H1 (cell line): ENCODE measurements around the gene RPL41.
A peak's percentile ranks its signal among the peaks of the same experiment; 100 is the strongest.

Experiments
- EZH2 ChIP-seq: fragments of 200-600 bp; sonication (generic); IDR thresholded peaks from 2 replicates; pipeline ENCODE4 v1.7.1; 2012; ENCODE audit warnings: low read depth, mild to moderate bottlenecking, moderate library complexity, low read length, inconsistent platforms; ENCODE audit not compliant: severe bottlenecking
- KDM1A ChIP-seq: fragments of 200-600, 300-600 bp; sonication (generic); IDR thresholded peaks from 2 replicates; pipeline ENCODE4 v1.7.1; 2016; ENCODE audit warnings: mild to moderate bottlenecking, low read length, borderline replicate concordance
- MAFK ChIP-seq: IDR thresholded peaks from 2 replicates; pipeline ENCODE4 v1.6.1; 2012; ENCODE audit warnings: low read depth, mild to moderate bottlenecking, improper control_type of control experiment, low read length
- POLR2A ChIP-seq, 2 experiments: IDR thresholded peaks; 1 replicate in 1 of 2; 2 replicates in 1 of 2; pipeline ENCODE4 v1.6.1; 2011; ENCODE audit warnings: low read depth in 2 of 2, low read length in 2 of 2, mild to moderate bottlenecking in 2 of 2; ENCODE audit errors: control extremely low read depth in 1 of 2
- POLR2AphosphoS5 ChIP-seq: IDR thresholded peaks from 2 replicates; pipeline ENCODE4 v1.6.1; 2011; ENCODE audit warnings: low read depth, low read length
- RAD21 ChIP-seq, 2 experiments: IDR thresholded peaks in 1 of 2; conservative IDR thresholded peaks in 1 of 2; 2 replicates each; pipeline ENCODE4 v1.6.1; 2011; ENCODE audit warnings: low read depth in 2 of 2, low read length in 2 of 2, improper control_type of control experiment in 1 of 2, inconsistent platforms in 1 of 2, mild to moderate bottlenecking in 1 of 2, moderate library complexity in 1 of 2
- RFX5 ChIP-seq: IDR thresholded peaks from 2 replicates; pipeline ENCODE4 v1.6.1; 2011; ENCODE audit warnings: low read depth, low read length, improper control_type of control experiment, borderline replicate concordance
- SRF ChIP-seq: IDR thresholded peaks from 2 replicates; pipeline ENCODE4 v1.6.1; 2011; ENCODE audit warnings: mild to moderate bottlenecking, low read depth, low read length, moderate library complexity
- TAF1 ChIP-seq: IDR thresholded peaks from 2 replicates; pipeline ENCODE4 v1.6.1; 2011; ENCODE audit warnings: mild to moderate bottlenecking, low read depth, low read length
- TF ChIP-seq, protein P1 (sequence below): IDR thresholded peaks from 2 replicates; pipeline ENCODE4 v1.6.1; 2011; ENCODE audit warnings: low read length, improper control_type of control experiment
- TF ChIP-seq, protein P2 (sequence below), 3 experiments: IDR thresholded peaks; 1 replicate in 2 of 3; 2 replicates in 1 of 3; pipeline versions ENCODE4 v1.5.1 to v1.6.1; 2011; ENCODE audit warnings: low read length in 3 of 3, mild to moderate bottlenecking in 3 of 3, inconsistent platforms in 2 of 3, low read depth in 1 of 3, moderate library complexity in 1 of 3; ENCODE audit not compliant: insufficient read depth in 1 of 3; ENCODE audit errors: control extremely low read depth in 1 of 3

DNA sequence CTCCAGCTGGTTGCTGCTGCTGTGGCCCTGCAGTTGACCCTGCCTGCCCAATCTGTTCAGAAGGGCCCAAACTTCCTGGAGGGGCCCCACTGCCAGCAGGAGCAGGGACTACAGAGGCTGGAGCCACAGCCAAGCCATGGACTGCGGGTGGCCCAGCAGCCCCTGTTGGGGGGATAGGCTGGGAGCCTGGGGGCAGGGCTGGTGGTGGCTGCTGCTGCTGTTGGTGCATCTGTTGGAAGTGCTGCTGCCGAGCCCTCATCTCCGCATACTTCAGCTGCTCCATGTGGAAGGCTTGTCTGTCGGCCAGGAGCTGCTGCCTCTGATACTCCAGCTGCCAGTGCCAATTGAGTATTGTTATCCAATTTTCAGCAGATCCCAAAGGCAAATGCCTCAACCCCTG is 48.9 kb downstream of the RPL41 start:
- TF ChIP-seq, protein P1, sequence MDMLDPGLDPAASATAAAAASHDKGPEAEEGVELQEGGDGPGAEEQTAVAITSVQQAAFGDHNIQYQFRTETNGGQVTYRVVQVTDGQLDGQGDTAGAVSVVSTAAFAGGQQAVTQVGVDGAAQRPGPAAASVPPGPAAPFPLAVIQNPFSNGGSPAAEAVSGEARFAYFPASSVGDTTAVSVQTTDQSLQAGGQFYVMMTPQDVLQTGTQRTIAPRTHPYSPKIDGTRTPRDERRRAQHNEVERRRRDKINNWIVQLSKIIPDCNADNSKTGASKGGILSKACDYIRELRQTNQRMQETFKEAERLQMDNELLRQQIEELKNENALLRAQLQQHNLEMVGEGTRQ, result no peak
- TF ChIP-seq POLR2A (IDR thresholded peaks at IDR 0.05; ENCODE audit: control extremely low read depth in 1 of 2, low read depth in 2 of 2, low read length in 2 of 2) (no peak; a peak in 1 of 3 replicates), POLR2AphosphoS5 (peak; percentile 74), TAF1 (no peak), MAFK (no peak), EZH2 (no peak), RFX5 (no peak), RAD21 (IDR thresholded peaks at IDR 0.05 in 1 of 2, conservative IDR thresholded peaks at IDR 0.05 in 1 of 2; ENCODE audit: low read depth in 2 of 2, low read length in 2 of 2) (no peak), KDM1A (no peak), SRF (no peak)
- TF ChIP-seq, protein P2, sequence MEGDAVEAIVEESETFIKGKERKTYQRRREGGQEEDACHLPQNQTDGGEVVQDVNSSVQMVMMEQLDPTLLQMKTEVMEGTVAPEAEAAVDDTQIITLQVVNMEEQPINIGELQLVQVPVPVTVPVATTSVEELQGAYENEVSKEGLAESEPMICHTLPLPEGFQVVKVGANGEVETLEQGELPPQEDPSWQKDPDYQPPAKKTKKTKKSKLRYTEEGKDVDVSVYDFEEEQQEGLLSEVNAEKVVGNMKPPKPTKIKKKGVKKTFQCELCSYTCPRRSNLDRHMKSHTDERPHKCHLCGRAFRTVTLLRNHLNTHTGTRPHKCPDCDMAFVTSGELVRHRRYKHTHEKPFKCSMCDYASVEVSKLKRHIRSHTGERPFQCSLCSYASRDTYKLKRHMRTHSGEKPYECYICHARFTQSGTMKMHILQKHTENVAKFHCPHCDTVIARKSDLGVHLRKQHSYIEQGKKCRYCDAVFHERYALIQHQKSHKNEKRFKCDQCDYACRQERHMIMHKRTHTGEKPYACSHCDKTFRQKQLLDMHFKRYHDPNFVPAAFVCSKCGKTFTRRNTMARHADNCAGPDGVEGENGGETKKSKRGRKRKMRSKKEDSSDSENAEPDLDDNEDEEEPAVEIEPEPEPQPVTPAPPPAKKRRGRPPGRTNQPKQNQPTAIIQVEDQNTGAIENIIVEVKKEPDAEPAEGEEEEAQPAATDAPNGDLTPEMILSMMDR (IDR thresholded peaks at IDR 0.05; ENCODE audit: control extremely low read depth in 1 of 3, insufficient read depth in 1 of 3, low read depth in 1 of 3, low read length in 3 of 3), result no peak
